ENCODE measurements around the gene PIK3IP1. TPM values are rescaled to one million over a fixed set of nuclear protein-coding genes. Genes with fewer than 3 reads are reported as not detected.

The PIK3IP1 gene
- 0.74 to 1.2 TPM (median 0.82 TPM) in 5 replicates for total RNA-seq (2022; extraction: Qiagen RNA extraction; ENCODE audit: low read depth)

GRCh38 chr22:31292236-31292989 is at the start of gene PIK3IP1:
TSS of gene PIK3IP1 (minus strand) at chr22:31292488. CDS start at chr22:31292344, 144 bp downstream.

Other genes starting within 250 kb of the PIK3IP1 start
- gene SMTN, start 211.2 kb downstream of the PIK3IP1 start, total RNA-seq (2022; extraction: Qiagen RNA extraction; ENCODE audit: low read depth), result 26.1 to 32.9 TPM (median 29.5 TPM) in 5 replicates
- 57.6 to 74.4 TPM (median 67.3 TPM) in 5 replicates for gene SELENOM, start 184.9 kb downstream of the PIK3IP1 start, total RNA-seq (2022; extraction: Qiagen RNA extraction; ENCODE audit: low read depth)
- 0.46 to 0.57 TPM (median 0.51 TPM) in 5 replicates for gene INPP5J, start 169.5 kb downstream of the PIK3IP1 start, total RNA-seq (2022; extraction: Qiagen RNA extraction; ENCODE audit: low read depth)
- gene PLA2G3, start 152.0 kb downstream of the PIK3IP1 start, total RNA-seq (2022; extraction: Qiagen RNA extraction; ENCODE audit: low read depth), result not detected in 5 replicates
- 22.2 to 26.9 TPM (median 25.2 TPM) in 5 replicates for gene RNF185, start 132.3 kb downstream of the PIK3IP1 start, total RNA-seq (2022; extraction: Qiagen RNA extraction; ENCODE audit: low read depth)
- 6.6 to 9.9 TPM (median 7.9 TPM) in 5 replicates for gene LIMK2, start 80.2 kb downstream of the PIK3IP1 start, total RNA-seq (2022; extraction: Qiagen RNA extraction; ENCODE audit: low read depth)
- gene PATZ1, start 53.9 kb upstream of the PIK3IP1 start, total RNA-seq (2022; extraction: Qiagen RNA extraction; ENCODE audit: low read depth), result 17.1 to 21.6 TPM (median 20.9 TPM) in 5 replicates
- 55.6 to 85.2 TPM (median 58.7 TPM) in 5 replicates for gene DRG1, start 107.1 kb upstream of the PIK3IP1 start, total RNA-seq (2022; extraction: Qiagen RNA extraction; ENCODE audit: low read depth)
- 11.4 to 16.4 TPM (median 13.0 TPM) in 5 replicates for gene EIF4ENIF1, start 197.4 kb upstream of the PIK3IP1 start, total RNA-seq (2022; extraction: Qiagen RNA extraction; ENCODE audit: low read depth)
- gene SFI1, start 204.0 kb upstream of the PIK3IP1 start, total RNA-seq (2022; extraction: Qiagen RNA extraction; ENCODE audit: low read depth), result 8.5 to 11.7 TPM (median 11.3 TPM) in 5 replicates